ENCODE data around the gene LMNB1. TPM values are rescaled to one million over a fixed set of nuclear protein-coding genes. Genes with fewer than 3 reads are reported as not detected.

The LMNB1 gene, protein sequence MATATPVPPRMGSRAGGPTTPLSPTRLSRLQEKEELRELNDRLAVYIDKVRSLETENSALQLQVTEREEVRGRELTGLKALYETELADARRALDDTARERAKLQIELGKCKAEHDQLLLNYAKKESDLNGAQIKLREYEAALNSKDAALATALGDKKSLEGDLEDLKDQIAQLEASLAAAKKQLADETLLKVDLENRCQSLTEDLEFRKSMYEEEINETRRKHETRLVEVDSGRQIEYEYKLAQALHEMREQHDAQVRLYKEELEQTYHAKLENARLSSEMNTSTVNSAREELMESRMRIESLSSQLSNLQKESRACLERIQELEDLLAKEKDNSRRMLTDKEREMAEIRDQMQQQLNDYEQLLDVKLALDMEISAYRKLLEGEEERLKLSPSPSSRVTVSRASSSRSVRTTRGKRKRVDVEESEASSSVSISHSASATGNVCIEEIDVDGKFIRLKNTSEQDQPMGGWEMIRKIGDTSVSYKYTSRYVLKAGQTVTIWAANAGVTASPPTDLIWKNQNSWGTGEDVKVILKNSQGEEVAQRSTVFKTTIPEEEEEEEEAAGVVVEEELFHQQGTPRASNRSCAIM
- 8.6 and 37.4 TPM in 2 replicates for total RNA-seq

GRCh38 chr5:126776499-126777256, at the start of gene LMNB1:
TSS of gene LMNB1 (plus strand) at chr5:126777136. CDS start at chr5:126777509, 373 bp downstream.

Other genes starting within 250 kb of the LMNB1 start
- 37.7 and 45.3 TPM in 2 replicates for gene ALDH7A1, start 181.9 kb upstream of the LMNB1 start, total RNA-seq
- 58.1 and 60.3 TPM in 2 replicates for gene PHAX, start 176.2 kb upstream of the LMNB1 start, total RNA-seq